Glutamatergic neuron (in vitro differentiated cells): ENCODE measurements around the gene SLC25A47. TPM values are rescaled to one million over a fixed set of nuclear protein-coding genes. Genes with fewer than 3 reads are reported as not detected.
A peak's percentile ranks its signal among the peaks of the same experiment; 100 is the strongest.

Experiments used
- DNase-seq: peaks from one replicate; pipeline ENCODE4 v3.0.0; 2022
- H3K27ac Mint-ChIP-seq: one replicate; pipeline ENCODE4 v1.8.0; 2020; ENCODE audit warnings: mild to moderate bottlenecking, mixed read lengths, inconsistent platforms; ENCODE audit not compliant: unreplicated experiment
- H3K27me3 Mint-ChIP-seq: one replicate; pipeline ENCODE4 v1.8.0; 2020; ENCODE audit warnings: mild to moderate bottlenecking, moderate library complexity, mixed read lengths, inconsistent platforms; ENCODE audit not compliant: unreplicated experiment
- H3K36me3 Mint-ChIP-seq: one replicate; pipeline ENCODE4 v1.8.0; 2020; ENCODE audit warnings: mild to moderate bottlenecking, mixed read lengths, inconsistent platforms; ENCODE audit not compliant: unreplicated experiment
- H3K4me1 Mint-ChIP-seq: one replicate; pipeline ENCODE4 v1.8.0; 2020; ENCODE audit warnings: mild to moderate bottlenecking, low read depth, mixed read lengths, inconsistent platforms; ENCODE audit not compliant: unreplicated experiment
- H3K4me3 Mint-ChIP-seq: one replicate; pipeline ENCODE4 v1.8.0; 2020; ENCODE audit warnings: mild to moderate bottlenecking, mixed read lengths, inconsistent platforms; ENCODE audit not compliant: unreplicated experiment
- H3K9me3 Mint-ChIP-seq: one replicate; pipeline ENCODE4 v1.8.0; 2020; ENCODE audit warnings: mild to moderate bottlenecking, moderate library complexity, mixed read lengths, inconsistent platforms; ENCODE audit not compliant: unreplicated experiment
- microRNA-seq: library from miRNA; unstranded; fragments of <30 nt; microRNA quantifications from one replicate; pipeline ENCODE4, GENCODE V29; 2020; ENCODE audit not compliant: unreplicated experiment
- total RNA-seq: library from RNA; stranded (reverse); fragmentation: NEBNext Ultra II Directional; extraction: Animal tissue kit (Norgen Biotek cat#: 25700); gene quantifications from one replicate; pipeline ENCODE4 v1.2.1, GENCODE V29; 2021; ENCODE audit not compliant: unreplicated experiment
- TF ChIP-seq, protein P1 (sequence below): fragments of 200-600 bp; sonication (generic); IDR thresholded peaks from one replicate; pipeline ENCODE4 v1.5.0; 2021; ENCODE audit not compliant: partially characterized antibody, unreplicated experiment

The SLC25A47 gene
- total RNA-seq, 1 donor from 2014 or later = not detected

DNA sequence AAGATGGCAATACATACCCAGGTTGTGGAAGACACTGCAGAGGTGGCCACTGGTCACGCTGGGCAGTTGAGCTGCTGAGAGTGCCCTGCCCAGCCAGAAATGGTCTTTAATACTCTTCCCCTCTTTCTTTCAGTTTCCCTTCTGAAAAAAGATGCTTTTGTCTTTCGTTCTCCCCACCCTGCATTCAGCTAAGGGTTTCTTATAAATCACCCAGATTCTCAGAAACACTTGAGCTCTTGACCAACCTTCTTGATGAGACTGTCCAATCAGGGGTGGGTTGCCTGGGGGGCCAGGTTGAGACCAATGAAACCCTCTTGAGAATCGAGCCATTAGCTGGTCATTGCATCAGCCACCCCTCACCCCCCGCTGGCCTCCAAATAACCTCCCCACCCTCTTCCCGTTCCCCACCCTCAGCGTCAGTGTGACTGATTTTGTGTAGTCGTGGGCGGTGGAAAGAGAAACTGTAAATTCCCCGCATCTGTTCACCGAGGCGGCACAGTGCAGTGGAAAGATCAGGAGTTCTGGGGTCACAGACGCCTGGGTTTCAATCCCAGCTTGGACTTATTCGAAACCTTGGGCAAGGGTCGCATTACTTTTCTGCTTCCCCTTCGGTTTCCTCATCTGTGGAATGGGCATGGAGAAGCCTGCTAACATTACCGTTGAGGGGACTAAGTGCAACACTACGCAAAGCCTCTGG lies 52.3 kb downstream of the SLC25A47 start:
- H3K4me3 Mint-ChIP-seq = peak overlapping the region; percentile 92

DNA sequence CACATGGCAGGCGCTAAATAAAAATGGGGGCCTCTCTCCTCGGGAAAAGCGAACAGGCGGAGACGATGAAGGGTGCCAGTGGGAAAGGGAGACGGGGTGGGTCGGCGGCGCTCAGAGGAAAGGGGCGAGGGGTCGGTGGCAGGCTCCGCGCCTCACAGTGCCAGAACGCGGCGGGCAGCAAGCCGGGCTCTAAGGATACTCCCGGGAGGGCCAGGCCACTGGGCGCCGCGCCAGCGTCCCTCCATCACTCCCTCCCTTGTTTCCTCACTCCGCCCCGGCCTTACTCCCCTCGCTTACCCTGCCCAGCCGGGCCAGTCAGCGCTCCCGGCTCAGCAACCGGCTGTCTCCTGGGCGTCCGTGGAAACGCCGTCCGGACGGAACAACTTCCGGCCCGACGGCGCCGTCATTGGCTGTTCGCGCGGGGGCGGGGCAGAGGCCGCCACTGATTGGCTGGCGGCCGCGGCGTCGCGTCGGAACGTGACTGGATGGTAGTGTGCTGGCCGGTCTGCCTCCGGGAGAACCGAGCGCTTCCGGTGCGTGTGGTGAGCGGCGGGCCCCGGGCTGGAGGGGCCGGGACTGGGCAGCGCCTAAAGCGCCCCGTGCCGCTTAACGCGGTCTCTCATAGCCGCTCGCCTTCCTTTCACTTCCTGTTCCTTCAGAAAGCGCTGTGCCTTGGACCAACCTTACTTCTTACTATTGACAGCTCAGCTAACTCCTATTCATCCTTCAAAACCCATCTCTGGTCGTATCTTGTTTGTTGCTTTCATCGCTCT lies 53.0 kb downstream of the SLC25A47 start, which contains the start of gene WDR25:
Gene WDR25 (plus strand): TSS at position 523 of the 773 bp plus-strand sequence.
- Mint-ChIP-seq H3K4me1 (peaks cover 27% of the 10 kb centered on the region), H3K9me3 (peaks cover 1% of the 10 kb centered on the region), H3K4me3 (peak within 1 kb of the TSS; percentile 92), H3K27me3 (no peaks in the 10 kb centered on the region), H3K36me3 (no peaks in the 10 kb centered on the region), H3K27ac (peak within 1 kb of the TSS; percentile 97)
- peak; percentile 97 for DNase-seq
- TF ChIP-seq, protein P1, sequence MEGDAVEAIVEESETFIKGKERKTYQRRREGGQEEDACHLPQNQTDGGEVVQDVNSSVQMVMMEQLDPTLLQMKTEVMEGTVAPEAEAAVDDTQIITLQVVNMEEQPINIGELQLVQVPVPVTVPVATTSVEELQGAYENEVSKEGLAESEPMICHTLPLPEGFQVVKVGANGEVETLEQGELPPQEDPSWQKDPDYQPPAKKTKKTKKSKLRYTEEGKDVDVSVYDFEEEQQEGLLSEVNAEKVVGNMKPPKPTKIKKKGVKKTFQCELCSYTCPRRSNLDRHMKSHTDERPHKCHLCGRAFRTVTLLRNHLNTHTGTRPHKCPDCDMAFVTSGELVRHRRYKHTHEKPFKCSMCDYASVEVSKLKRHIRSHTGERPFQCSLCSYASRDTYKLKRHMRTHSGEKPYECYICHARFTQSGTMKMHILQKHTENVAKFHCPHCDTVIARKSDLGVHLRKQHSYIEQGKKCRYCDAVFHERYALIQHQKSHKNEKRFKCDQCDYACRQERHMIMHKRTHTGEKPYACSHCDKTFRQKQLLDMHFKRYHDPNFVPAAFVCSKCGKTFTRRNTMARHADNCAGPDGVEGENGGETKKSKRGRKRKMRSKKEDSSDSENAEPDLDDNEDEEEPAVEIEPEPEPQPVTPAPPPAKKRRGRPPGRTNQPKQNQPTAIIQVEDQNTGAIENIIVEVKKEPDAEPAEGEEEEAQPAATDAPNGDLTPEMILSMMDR = no peak

More for the DNA sequence above, 52.3 kb downstream of the SLC25A47 start:
- Mint-ChIP-seq H3K36me3 (no peaks in the 10 kb centered on the region), H3K27me3 (no peaks in the 10 kb centered on the region), H3K4me1 (peaks cover 27% of the 10 kb centered on the region), H3K27ac (peak overlapping the region; percentile 97), H3K9me3 (no peaks in the 10 kb centered on the region)
- DNase-seq = peak; percentile 66
- TF ChIP-seq, protein P1 = no peak

DNA sequence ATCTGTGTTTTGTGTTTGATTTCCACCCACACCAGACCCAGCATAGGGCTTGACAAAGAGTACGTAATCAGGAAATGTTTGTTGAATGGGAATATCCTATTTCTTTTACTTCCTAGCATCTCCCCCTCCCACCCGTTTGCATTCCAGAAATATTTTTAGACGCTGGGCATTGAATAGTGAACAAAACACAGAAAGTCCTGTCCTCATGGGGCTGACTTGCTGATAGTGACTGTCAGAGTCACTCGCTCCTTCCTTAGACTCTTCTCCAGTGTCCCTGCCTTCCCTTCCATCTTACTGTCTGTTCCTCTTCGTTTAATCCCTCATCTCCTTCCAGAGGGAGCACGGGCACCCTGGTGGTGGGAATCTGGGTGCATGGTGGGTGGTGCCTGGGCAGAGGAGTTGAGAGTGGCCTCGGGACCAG lies 53.6 kb downstream of the SLC25A47 start:
- peaks cover 1% of the 10 kb centered on the region for H3K9me3 Mint-ChIP-seq
- H3K36me3 Mint-ChIP-seq = no peaks in the 10 kb centered on the region
- peaks cover 27% of the 10 kb centered on the region for H3K4me1 Mint-ChIP-seq
- peak overlapping the region; percentile 81 for H3K27ac Mint-ChIP-seq
- H3K27me3 Mint-ChIP-seq = no peaks in the 10 kb centered on the region
- DNase-seq = no peak
- peak overlapping the region; percentile 92 for H3K4me3 Mint-ChIP-seq
- TF ChIP-seq, protein P1 = no peak

Small RNA genes lying within 50 kb of the gene (microRNA-seq; reads per million reads assigned to microRNA genes)
- gene MIR345 = 1,428 reads per million, percentile 91 among the genes with 10 or more reads in this experiment
- 2.9 reads per million, percentile 21 among the genes with 10 or more reads in this experiment for gene MIR6764

Other genes with a start within 250 kb of the SLC25A47 start
- gene DEGS2, start 163.7 kb upstream of the SLC25A47 start, total RNA-seq = 0.34 TPM
- gene YY1, start 84.2 kb upstream of the SLC25A47 start, total RNA-seq = 60.6 TPM
- gene SLC25A29, start 16.9 kb upstream of the SLC25A47 start, total RNA-seq = 409 TPM
- 9.7 TPM for gene WDR25, start 53.1 kb downstream of the SLC25A47 start, total RNA-seq